Spleen (tissue), 10 donors: Measurements from ENCODE around the gene MYO18A. TPM values are rescaled to one million over a fixed set of nuclear protein-coding genes. Genes with fewer than 3 reads are reported as not detected.

Source experiments
- polyA plus RNA-seq, 3 donors: library from polyadenylated mRNA; stranded (reverse); fragments of 200-250 nt; gene quantifications; one replicate each; pipeline ENCODE4 v1.2.1, GENCODE V29; 2013
- total RNA-seq, 7 donors: library from RNA; depleted of rRNA in 3 of 7; stranded (reverse); fragments of >200 nt in 3 of 7; fragmentation: NEBNext Ultra II Directional in 4 of 7; extraction: Animal tissue kit (Norgen Biotek cat#: 25700) in 4 of 7; gene quantifications; one replicate each; pipeline versions ENCODE4 v1.1.0 to v1.2.1, GENCODE V29; 2016 to 2021
- donor health status: healthy with polysubstance abuse.
- donor health status: DM: no; HTN: no; CAD: no; lungs with moderate emphysema.
- donor health status: DM: no; HTN: no; CAD: no.
- donor health status: Bipolar disorder and iron deficiency.
- donor health status: healthy.
- donor health status: DM: no; HTN: no; CAD: no.
- donor health status: DM: yes; HTN: yes; CAD: no.

Gene MYO18A
- total and polyA plus RNA-seq, 10 donors = 24.2 to 114 (median 68.0) TPM

Other genes with a start within 250 kb of the MYO18A start
- 100 to 1,000 TPM in 2 of 7 donors, 10 to 100 TPM in 5; 65.9 to 118 (median 84.9) TPM for gene PHF12, start 228.9 kb downstream of the MYO18A start, total RNA-seq
- 10 to 100 TPM; 16.2 to 22.0 (median 20.0) TPM for gene PHF12, start 228.9 kb downstream of the MYO18A start, polyA plus RNA-seq
- gene SEZ6, start 174.4 kb downstream of the MYO18A start, total RNA-seq = under 1 TPM in 1 of 7 donors, not detected in 6; 0.88 TPM
- not detected for gene SEZ6, start 174.4 kb downstream of the MYO18A start, polyA plus RNA-seq
- 1 to 10 TPM; 3.0 to 8.3 (median 5.5) TPM for gene PIPOX, start 137.3 kb downstream of the MYO18A start, total RNA-seq
- under 1 TPM; 0.64 to 0.80 (median 0.74) TPM for gene PIPOX, start 137.3 kb downstream of the MYO18A start, polyA plus RNA-seq
- not detected for gene CRYBA1, start 66.5 kb upstream of the MYO18A start, total RNA-seq
- not detected for gene CRYBA1, start 66.5 kb upstream of the MYO18A start, polyA plus RNA-seq
- 10 to 100 TPM; 50.9 to 68.4 (median 58.6) TPM for gene NUFIP2, start 113.8 kb upstream of the MYO18A start, total RNA-seq
- gene NUFIP2, start 113.8 kb upstream of the MYO18A start, polyA plus RNA-seq = 10 to 100 TPM in 1 of 3 donors, 1 to 10 TPM in 2; 8.7 to 11.1 (median 8.8) TPM
- 10 to 100 TPM; 55.1 to 88.5 (median 67.3) TPM for gene TAOK1, start 210.0 kb upstream of the MYO18A start, total RNA-seq
- gene TAOK1, start 210.0 kb upstream of the MYO18A start, polyA plus RNA-seq = 1 to 10 TPM; 5.1 to 6.2 (median 5.3) TPM